ENCODE data around the gene CDX2.

DNA sequence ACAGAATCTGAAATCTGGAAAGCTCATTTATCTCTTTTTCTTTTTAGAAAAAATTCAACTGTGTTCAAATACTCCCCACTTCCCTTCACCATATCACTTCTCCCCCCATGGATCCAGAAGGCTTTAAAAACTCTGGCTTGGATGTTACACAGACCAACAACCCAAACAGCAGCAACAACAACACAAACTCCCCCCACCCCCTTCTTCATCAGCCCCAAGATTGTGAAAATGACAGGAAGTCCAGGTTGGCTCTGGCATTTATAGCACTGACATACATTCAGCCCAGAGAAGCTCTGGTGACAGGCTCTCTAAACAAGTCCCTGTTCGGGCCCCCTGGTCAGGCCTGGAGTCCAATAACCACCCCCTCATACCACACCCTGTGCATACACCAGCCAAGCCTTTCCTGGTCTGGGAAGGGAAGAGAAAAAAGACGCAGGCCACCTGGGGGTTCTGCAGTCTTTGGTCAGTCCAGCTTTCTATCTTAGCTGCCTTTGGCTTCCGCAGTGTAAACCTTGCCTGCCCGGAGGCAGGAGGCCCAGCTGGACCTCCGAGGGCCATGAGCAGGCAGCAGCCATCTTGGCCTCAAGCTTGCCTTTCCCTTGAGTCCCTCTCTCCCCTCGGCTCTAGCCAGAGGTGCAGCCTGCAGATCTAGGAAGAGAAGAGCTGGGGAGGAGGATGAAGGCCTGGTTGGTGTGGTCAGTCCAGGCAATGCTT, 6.8 kb downstream of the CDX2 start:
- TF ChIP-seq, protein P1, sequence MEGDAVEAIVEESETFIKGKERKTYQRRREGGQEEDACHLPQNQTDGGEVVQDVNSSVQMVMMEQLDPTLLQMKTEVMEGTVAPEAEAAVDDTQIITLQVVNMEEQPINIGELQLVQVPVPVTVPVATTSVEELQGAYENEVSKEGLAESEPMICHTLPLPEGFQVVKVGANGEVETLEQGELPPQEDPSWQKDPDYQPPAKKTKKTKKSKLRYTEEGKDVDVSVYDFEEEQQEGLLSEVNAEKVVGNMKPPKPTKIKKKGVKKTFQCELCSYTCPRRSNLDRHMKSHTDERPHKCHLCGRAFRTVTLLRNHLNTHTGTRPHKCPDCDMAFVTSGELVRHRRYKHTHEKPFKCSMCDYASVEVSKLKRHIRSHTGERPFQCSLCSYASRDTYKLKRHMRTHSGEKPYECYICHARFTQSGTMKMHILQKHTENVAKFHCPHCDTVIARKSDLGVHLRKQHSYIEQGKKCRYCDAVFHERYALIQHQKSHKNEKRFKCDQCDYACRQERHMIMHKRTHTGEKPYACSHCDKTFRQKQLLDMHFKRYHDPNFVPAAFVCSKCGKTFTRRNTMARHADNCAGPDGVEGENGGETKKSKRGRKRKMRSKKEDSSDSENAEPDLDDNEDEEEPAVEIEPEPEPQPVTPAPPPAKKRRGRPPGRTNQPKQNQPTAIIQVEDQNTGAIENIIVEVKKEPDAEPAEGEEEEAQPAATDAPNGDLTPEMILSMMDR (IDR thresholded peaks at IDR 0.05): no peak
- TF ChIP-seq POLR2A (IDR thresholded peaks at IDR 0.05): no peak
